SU-DHL-6 (cell line): ENCODE data around the gene CLEC12A.

Experiments used
- H2AFZ ChIP-seq: fragments of 200-600 bp; sonication (generic); 2 replicates; pipeline ENCODE4 v1.6.1; 2014; ENCODE audit warnings: low read depth, mild to moderate bottlenecking, moderate library complexity, mixed read lengths, antibody characterized with exemption, low read length; ENCODE audit not compliant: severe bottlenecking
- H3F3A ChIP-seq: fragments of 200-600 bp; shearing (Covaris generic); 2 replicates; pipeline ENCODE4 v1.6.0; 2016; ENCODE audit warnings: antibody characterized with exemption, mild to moderate bottlenecking; ENCODE audit not compliant: insufficient read depth
- H3K27ac ChIP-seq: fragments of 200-600 bp; sonication (generic); 2 replicates; pipeline ENCODE4 v1.5.1; 2016; ENCODE audit warnings: low read depth, mild to moderate bottlenecking, low read length, moderate library complexity, mixed read lengths
- H3K27me3 ChIP-seq: fragments of 200-600 bp; sonication (generic), shearing (Covaris generic); 2 replicates; pipeline ENCODE4 v1.6.0; 2014; ENCODE audit warnings: mild to moderate bottlenecking, low read length
- H3K36me3 ChIP-seq: fragments of 200-600 bp; sonication (generic); 2 replicates; pipeline ENCODE4 v1.6.1; 2014; ENCODE audit warnings: mild to moderate bottlenecking, low read length, mixed read lengths
- H3K4me2 ChIP-seq: fragments of 300-600, 200-600 bp; shearing (Covaris generic), sonication (generic); 2 replicates; pipeline ENCODE4 v1.6.0; 2014; ENCODE audit warnings: low read length, low read depth, mild to moderate bottlenecking; ENCODE audit not compliant: poor library complexity, severe bottlenecking
- H3K4me3 ChIP-seq: fragments of 200-600 bp; sonication (generic); 2 replicates; pipeline ENCODE4 v1.5.1; 2014; ENCODE audit warnings: antibody characterized with exemption, low read length, mild to moderate bottlenecking, mixed read lengths; ENCODE audit not compliant: insufficient read depth, poor library complexity, severe bottlenecking
- H3K79me2 ChIP-seq: fragments of 200-600 bp; sonication (generic); 2 replicates; pipeline ENCODE4 v1.6.1; 2014; ENCODE audit warnings: mild to moderate bottlenecking, low read length, moderate library complexity; ENCODE audit not compliant: insufficient read depth
- H3K9ac ChIP-seq: fragments of 200-600 bp; sonication (generic); 2 replicates; pipeline ENCODE4 v1.7.0; 2014; ENCODE audit warnings: mild to moderate bottlenecking, low read length
- H3K9me2 ChIP-seq: fragments of 200-600 bp; sonication (generic); replicated peaks from 2 replicates; pipeline ENCODE4 v1.6.1; 2014; ENCODE audit warnings: low read length; ENCODE audit not compliant: insufficient read depth
- H3K9me3 ChIP-seq: fragments of 200-600 bp; sonication (generic); 2 replicates; pipeline ENCODE4 v1.6.1; 2014; ENCODE audit warnings: low read length, mixed read lengths; ENCODE audit not compliant: insufficient read depth
- H4K20me1 ChIP-seq: fragments of 200-600 bp; sonication (generic); 2 replicates; pipeline ENCODE4 v1.6.1; 2014; ENCODE audit warnings: low read depth, mild to moderate bottlenecking, antibody characterized with exemption, low read length, moderate library complexity, mixed read lengths
- EZH2phosphoT487 ChIP-seq: fragments of 200-600 bp; sonication (generic), shearing (Covaris generic); conservative IDR thresholded peaks from 2 replicates; pipeline ENCODE4 v1.6.1; 2018; ENCODE audit warnings: mild to moderate bottlenecking, antibody characterized with exemption, low read length, moderate library complexity, mixed read lengths
- TF ChIP-seq, protein P1 (sequence below): fragments of 200-600 bp; sonication (generic); IDR thresholded peaks from one replicate; pipeline ENCODE4 v1.5.1; 2017; ENCODE audit warnings: antibody characterized with exemption, mild to moderate bottlenecking, low read length, moderate library complexity; ENCODE audit not compliant: insufficient read depth, poor library complexity, severe bottlenecking

CLEC12A gene

GRCh38 chr12:9928607-9929006, 42.6 kb upstream of the CLEC12A start:
- Histone ChIP-seq H3F3A (no peaks in the 10 kb centered on the region), H3K4me2 (no peak overlapping the region), H2AFZ (no peak overlapping the region), H3K9ac (no peak overlapping the region), H3K4me3 (no peak overlapping the region), H3K9me3 (no peaks in the 10 kb centered on the region), H3K79me2 (no peaks in the 10 kb centered on the region), H3K36me3 (no peaks in the 10 kb centered on the region), H4K20me1 (no peaks in the 10 kb centered on the region), H3K9me2 (no peaks in the 10 kb centered on the region), H3K27ac (no peak overlapping the region), H3K27me3 (no peaks in the 10 kb centered on the region)
- TF ChIP-seq, protein P1, sequence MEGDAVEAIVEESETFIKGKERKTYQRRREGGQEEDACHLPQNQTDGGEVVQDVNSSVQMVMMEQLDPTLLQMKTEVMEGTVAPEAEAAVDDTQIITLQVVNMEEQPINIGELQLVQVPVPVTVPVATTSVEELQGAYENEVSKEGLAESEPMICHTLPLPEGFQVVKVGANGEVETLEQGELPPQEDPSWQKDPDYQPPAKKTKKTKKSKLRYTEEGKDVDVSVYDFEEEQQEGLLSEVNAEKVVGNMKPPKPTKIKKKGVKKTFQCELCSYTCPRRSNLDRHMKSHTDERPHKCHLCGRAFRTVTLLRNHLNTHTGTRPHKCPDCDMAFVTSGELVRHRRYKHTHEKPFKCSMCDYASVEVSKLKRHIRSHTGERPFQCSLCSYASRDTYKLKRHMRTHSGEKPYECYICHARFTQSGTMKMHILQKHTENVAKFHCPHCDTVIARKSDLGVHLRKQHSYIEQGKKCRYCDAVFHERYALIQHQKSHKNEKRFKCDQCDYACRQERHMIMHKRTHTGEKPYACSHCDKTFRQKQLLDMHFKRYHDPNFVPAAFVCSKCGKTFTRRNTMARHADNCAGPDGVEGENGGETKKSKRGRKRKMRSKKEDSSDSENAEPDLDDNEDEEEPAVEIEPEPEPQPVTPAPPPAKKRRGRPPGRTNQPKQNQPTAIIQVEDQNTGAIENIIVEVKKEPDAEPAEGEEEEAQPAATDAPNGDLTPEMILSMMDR, result no peak
- no peak for TF ChIP-seq EZH2phosphoT487

- no peaks in the 10 kb centered on the region for H3F3A ChIP-seq
- H3K4me2 ChIP-seq, result no peak overlapping the region
- H3K36me3 ChIP-seq, result no peaks in the 10 kb centered on the region
- H3K4me3 ChIP-seq, result no peak overlapping the region
- H3K79me2 ChIP-seq, result no peaks in the 10 kb centered on the region
- no peaks in the 10 kb centered on the region for H3K9me2 ChIP-seq
- H3K9ac ChIP-seq, result no peak overlapping the region
- H4K20me1 ChIP-seq, result no peaks in the 10 kb centered on the region
- H2AFZ ChIP-seq, result no peak overlapping the region
- no peak overlapping the region for H3K27ac ChIP-seq
- H3K27me3 ChIP-seq, result no peaks in the 10 kb centered on the region
- TF ChIP-seq, protein P1, result no peak
- TF ChIP-seq EZH2phosphoT487, result no peak
- no peaks in the 10 kb centered on the region for H3K9me3 ChIP-seq
Measured at GRCh38 chr12:9931245-9931644, 40.0 kb upstream of the CLEC12A start.

- Histone ChIP-seq H4K20me1 (no peaks in the 10 kb centered on the region), H3K27me3 (no peaks in the 10 kb centered on the region), H3K9ac (no peak within 1 kb of the TSS), H3K4me3 (no peak within 1 kb of the TSS), H3F3A (no peaks in the 10 kb centered on the region), H3K9me2 (no peaks in the 10 kb centered on the region), H3K27ac (no peak within 1 kb of the TSS), H3K9me3 (no peaks in the 10 kb centered on the region), H2AFZ (no peak within 1 kb of the TSS), H3K4me2 (no peak within 1 kb of the TSS), H3K79me2 (no peaks in the 10 kb centered on the region), H3K36me3 (no peaks in the 10 kb centered on the region)
- TF ChIP-seq, protein P1, result no peak
- TF ChIP-seq EZH2phosphoT487, result no peak
Measured at GRCh38 chr12:9932270-9932669, 38.9 kb upstream of the CLEC12A start, which contains the start of gene CLEC2A. Gene CLEC2A (minus strand): TSS chr12:9932370. CDS start chr12:9932329, 41 bp downstream.

GRCh38 chr12:9933958-9934357, 37.3 kb upstream of the CLEC12A start:
- no peaks in the 10 kb centered on the region for H4K20me1 ChIP-seq
- H3K9me2 ChIP-seq, result no peaks in the 10 kb centered on the region
- TF ChIP-seq EZH2phosphoT487, result no peak
- TF ChIP-seq, protein P1, result no peak
- H3K9ac ChIP-seq, result no peak overlapping the region
- H2AFZ ChIP-seq, result no peak overlapping the region
- no peak overlapping the region for H3K4me2 ChIP-seq
- no peaks in the 10 kb centered on the region for H3K9me3 ChIP-seq
- no peaks in the 10 kb centered on the region for H3K27me3 ChIP-seq
- H3K36me3 ChIP-seq, result no peaks in the 10 kb centered on the region
- no peaks in the 10 kb centered on the region for H3F3A ChIP-seq
- no peaks in the 10 kb centered on the region for H3K79me2 ChIP-seq
- no peak overlapping the region for H3K27ac ChIP-seq
- no peak overlapping the region for H3K4me3 ChIP-seq
